22Rv1 (cell line): ENCODE results near the gene GSG1L.

Source experiments
- ZFX ChIP-seq: fragments of 450-650 bp; IDR thresholded peaks from 2 replicates; pipeline ENCODE4 v1.6.1; 2017; ENCODE audit warnings: antibody characterized with exemption, borderline replicate concordance
- TF ChIP-seq, protein P1 (sequence below): fragments of 450-650 bp; IDR thresholded peaks from 2 replicates; pipeline ENCODE4 v1.5.1; 2017; ENCODE audit warnings: mild to moderate bottlenecking

DNA sequence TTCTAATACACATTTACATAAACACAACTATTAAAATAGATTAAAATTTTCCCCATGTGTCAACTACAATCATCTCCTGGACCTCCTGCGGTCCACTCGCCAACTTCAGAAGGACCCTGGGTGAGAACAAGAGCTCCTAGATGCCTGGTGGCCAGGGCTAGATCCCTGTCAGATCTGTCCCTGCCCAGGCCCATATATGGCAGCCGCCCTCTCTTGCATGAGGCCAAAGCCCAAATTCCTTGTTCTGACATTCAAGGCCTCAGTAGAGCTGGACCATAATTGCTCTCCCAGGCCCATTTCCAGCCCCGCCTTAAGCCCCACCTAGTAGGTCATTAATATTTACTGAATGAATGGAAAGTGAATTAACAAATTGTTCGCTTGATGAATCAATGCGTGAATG is 275.8 kb downstream of the GSG1L start:
- TF ChIP-seq, protein P1, sequence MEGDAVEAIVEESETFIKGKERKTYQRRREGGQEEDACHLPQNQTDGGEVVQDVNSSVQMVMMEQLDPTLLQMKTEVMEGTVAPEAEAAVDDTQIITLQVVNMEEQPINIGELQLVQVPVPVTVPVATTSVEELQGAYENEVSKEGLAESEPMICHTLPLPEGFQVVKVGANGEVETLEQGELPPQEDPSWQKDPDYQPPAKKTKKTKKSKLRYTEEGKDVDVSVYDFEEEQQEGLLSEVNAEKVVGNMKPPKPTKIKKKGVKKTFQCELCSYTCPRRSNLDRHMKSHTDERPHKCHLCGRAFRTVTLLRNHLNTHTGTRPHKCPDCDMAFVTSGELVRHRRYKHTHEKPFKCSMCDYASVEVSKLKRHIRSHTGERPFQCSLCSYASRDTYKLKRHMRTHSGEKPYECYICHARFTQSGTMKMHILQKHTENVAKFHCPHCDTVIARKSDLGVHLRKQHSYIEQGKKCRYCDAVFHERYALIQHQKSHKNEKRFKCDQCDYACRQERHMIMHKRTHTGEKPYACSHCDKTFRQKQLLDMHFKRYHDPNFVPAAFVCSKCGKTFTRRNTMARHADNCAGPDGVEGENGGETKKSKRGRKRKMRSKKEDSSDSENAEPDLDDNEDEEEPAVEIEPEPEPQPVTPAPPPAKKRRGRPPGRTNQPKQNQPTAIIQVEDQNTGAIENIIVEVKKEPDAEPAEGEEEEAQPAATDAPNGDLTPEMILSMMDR, result no peak
- no peak for TF ChIP-seq ZFX
